ENCODE results near the gene ATP8B3.

DNA sequence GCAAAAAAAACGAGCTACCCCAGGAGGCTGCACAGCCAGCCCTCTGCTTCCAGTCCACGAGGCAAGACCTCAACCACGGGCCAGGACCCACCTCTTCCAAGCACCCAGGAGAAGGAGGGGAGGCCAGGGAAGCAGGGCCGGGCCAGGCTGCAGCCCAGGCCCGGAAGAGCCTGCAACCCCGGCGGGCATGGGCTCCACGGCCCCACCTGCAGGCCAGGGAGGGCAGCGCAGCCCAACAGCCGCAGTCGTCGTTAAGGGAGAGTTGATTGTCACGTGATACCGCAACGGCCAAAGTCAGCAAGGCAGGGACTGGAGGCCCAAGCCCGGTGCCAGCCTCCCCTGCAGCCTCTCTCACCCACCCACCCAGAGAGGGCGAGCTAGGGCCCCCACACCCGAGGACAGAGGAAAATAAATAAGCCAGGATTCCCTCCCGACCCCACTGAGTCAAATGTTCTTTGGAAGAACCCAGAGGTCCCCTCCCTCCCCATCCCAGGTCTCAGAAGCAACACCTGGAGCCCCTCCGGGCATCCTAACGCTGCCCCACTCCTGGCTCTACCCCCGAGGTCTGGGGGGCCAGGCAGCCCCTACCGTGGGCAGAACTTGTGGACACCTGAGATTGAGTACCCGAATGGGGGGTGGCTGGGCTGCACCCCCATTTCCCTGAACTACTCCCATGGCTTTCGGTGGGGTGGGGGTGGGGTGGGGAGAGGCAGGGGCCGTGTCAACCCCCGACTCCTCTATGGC, 41.4 kb upstream of the ATP8B3 start:
- TF ChIP-seq CTCF (IDR thresholded peaks at IDR 0.05) (peak in 6 of 7 experiments; percentile 19 to 94 (median 91)), POLR2A (IDR thresholded peaks at IDR 0.05) (no peak), POLR2AphosphoS5 (IDR thresholded peaks at IDR 0.05) (peak in 1 of 3 donors; percentile 78)
